GM21423 (cell line): ENCODE results near the gene COL27A1.

Experiments used
- ATAC-seq: cut with Tn5 transposase; IDR thresholded peaks from one replicate; pipeline ENCODE4 v1.9.1; 2021; ENCODE audit warnings: mild to moderate bottlenecking, moderate library complexity; ENCODE audit not compliant: unreplicated experiment

COL27A1 gene

GRCh38 chr9:114166103-114166470, 10.8 kb downstream of the COL27A1 start:
- ATAC-seq, result no peak

GRCh38 chr9:114166614-114167572, 11.6 kb downstream of the COL27A1 start:
- no peak for ATAC-seq

- no peak for ATAC-seq
Measured at GRCh38 chr9:114167591-114168091, 12.3 kb downstream of the COL27A1 start.

GRCh38 chr9:114168281-114169028, 13.1 kb downstream of the COL27A1 start:
- no peak for ATAC-seq

- ATAC-seq, result no peak
Measured at GRCh38 chr9:114169029-114169951, 14.0 kb downstream of the COL27A1 start.

- no peak for ATAC-seq
Measured at GRCh38 chr9:114169952-114170770, 14.8 kb downstream of the COL27A1 start.

- no peak for ATAC-seq
Measured at GRCh38 chr9:114170771-114171461, 15.6 kb downstream of the COL27A1 start.

- ATAC-seq, result no peak
Measured at GRCh38 chr9:114171500-114171899, 16.2 kb downstream of the COL27A1 start.

- no peak for ATAC-seq
Measured at GRCh38 chr9:114172981-114173833, 17.9 kb downstream of the COL27A1 start.

GRCh38 chr9:114174557-114174875, 19.2 kb downstream of the COL27A1 start:
- no peak for ATAC-seq

GRCh38 chr9:114174876-114175771, 19.8 kb downstream of the COL27A1 start:
- ATAC-seq, result no peak

GRCh38 chr9:114176624-114177291, 21.4 kb downstream of the COL27A1 start:
- ATAC-seq, result no peak

- no peak for ATAC-seq
Measured at GRCh38 chr9:114177423-114178064, 22.2 kb downstream of the COL27A1 start.

GRCh38 chr9:114178076-114178475, 22.7 kb downstream of the COL27A1 start:
- no peak for ATAC-seq

GRCh38 chr9:114178756-114179450, 23.6 kb downstream of the COL27A1 start:
- ATAC-seq, result no peak

GRCh38 chr9:114179516-114179915, 24.2 kb downstream of the COL27A1 start:
- ATAC-seq, result no peak
